Glomerular endothelial cell (primary cell): ENCODE data around the gene SLC24A1. TPM values are rescaled to one million over a fixed set of nuclear protein-coding genes. Genes with fewer than 3 reads are reported as not detected.

Experiments used
- DNase-seq: peaks from one replicate; pipeline ENCODE4 v3.0.0-alpha.2; 2011; ENCODE audit warnings: low read depth, low spot score; ENCODE audit errors: extremely low read depth
- total RNA-seq: library from RNA; depleted of rRNA; stranded (reverse); fragments of >200 nt; gene quantifications from 2 replicates; pipeline ENCODE4 v1.2.3, GENCODE V29; 2015

Gene SLC24A1
- total RNA-seq, 1 donor from 2014 or later, result 7.6 TPM

DNA sequence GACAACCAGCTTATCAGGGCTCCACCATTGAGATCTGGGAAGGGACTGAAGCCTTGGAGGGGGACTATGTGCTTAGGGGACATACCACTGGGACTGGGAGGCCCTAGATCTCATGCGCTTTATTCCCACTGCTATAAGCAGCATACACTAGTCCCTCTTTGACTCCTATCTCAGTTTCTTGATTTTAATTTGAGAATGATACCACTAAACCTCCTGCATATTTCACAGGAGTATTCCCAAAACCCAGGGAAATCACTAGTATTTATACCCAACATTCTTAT, 29.2 kb downstream of the SLC24A1 start:
- no peak for DNase-seq

DNA sequence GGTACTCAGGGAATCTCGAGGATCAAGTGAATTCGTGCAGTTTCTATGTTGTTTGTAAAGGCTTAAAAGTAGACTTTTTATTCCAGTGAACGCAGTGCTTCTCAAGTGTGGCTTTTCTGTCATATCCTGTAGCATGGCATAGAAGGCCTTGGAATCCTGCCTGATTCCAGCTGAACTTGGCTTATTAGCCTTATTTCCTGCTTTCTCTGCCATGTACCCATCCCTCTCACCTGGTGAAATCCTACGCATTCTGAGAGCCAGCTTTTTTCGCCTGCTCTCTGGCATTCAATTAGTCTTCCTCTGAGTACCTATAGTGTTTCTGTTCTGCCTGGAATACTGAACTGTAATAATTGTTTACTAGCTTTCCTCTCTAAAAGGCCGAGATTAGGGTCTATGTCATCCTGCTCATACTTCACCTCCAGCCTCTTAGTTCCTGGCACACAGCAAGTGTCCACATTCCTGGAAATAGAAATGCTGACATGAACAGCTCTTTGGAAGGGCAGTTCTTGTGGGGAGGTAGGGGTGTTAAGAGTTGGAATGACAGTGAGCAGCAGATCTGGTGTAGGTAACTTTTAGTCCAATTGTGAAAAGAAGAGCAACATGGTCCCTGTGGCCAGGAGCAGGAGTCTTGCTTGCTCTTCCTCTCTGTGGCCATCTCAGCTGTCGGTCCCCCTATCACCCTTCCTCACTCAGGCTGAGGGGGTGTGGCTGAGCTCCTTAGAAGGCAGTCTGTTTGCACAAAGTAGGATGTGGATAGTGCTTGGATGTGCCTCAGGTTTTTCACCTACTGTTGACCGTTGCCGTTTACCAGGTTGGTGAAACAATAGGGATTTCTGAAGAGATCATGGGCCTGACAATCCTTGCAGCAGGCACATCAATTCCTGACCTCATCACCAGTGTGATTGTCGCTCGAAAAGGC, 30.4 kb downstream of the SLC24A1 start:
- DNase-seq, result no peak

DNA sequence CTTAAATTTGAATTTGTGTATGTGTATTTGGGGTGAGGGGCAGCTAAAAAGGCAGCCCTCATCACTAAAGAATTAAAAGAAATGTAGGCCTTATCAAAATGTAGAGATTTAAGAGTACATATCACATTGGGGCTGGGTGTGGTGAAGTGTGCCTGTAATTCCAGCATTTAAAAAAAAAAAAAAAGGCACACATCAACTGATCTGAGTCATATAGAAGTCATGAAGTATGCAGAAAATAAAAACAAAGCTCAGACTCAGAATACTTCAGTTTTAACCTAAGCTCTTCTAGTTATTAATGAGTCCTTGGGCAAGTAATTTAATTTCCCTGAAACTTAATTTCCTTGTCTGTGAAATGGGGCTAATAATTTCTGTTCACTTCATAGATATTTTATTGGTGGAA, 31.6 kb downstream of the SLC24A1 start:
- no peak for DNase-seq

DNA sequence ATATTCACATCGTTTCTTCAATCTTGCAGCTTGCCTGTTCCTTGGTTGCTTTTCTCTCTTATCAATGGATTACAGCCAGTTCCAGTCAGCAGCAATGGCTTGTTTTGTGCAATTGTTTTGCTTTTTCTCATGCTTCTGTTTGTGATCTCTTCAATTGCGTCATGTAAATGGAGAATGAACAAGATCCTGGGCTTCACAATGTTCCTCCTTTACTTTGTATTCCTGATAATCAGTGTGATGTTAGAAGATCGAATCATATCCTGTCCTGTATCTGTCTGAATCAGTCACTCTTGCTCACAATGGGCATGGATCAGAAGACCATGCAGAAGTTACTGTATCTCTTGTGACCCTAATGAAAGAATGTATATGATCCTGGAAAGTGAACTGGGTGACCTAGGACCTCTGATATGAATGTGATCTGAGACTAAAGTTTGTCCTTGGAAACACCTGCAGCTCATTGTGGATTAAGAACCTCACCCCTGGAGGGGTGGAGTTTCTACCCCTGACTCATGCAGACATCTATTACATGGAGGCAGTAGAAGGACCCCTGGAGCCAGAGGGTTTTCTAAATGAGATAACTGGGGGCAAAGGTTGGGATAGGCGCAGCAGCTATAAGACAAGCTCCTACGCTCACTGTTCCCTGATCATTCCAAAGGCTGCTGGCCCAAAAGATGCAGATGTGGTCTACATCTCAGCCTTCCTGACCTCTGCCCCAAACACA, 32.2 kb downstream of the SLC24A1 start:
- DNase-seq, result no peak

DNA sequence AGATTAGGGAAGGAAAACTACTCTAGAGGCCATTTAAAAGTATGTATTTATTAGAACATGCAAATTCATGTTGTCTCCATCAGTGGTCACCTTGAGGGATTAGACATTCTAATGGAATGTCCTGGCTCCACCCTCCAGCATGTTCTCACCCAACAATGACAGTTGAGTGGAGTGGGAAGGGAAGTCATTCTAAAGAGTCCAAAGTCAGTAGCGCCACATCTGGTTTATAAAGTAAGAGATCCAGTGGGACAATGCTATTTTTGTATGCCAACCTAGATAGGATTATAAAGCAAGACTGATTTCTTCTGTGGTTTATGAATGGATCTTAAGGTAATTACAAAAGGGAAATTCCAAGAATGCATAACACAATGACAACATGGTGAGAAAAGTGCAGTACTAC, 33.3 kb downstream of the SLC24A1 start:
- DNase-seq, result no peak

DNA sequence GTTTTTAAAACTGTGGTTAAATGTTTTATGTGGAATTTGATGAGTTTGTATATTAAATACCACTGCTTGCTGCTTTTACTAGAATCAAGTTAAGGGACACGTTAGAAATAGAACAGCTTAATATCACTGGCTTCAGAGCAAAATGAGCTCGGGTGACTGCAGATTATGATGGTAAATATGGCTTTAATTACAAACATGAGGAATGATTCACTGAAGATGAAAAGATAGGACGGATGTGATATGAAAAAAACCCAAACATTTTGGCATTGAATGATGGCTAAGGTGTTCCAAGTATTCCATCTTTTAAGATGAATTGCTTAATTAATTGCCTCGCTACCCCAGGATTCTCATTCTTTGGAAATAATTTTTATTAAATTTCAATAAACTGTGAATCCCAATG, 33.7 kb downstream of the SLC24A1 start:
- no peak for DNase-seq

DNA sequence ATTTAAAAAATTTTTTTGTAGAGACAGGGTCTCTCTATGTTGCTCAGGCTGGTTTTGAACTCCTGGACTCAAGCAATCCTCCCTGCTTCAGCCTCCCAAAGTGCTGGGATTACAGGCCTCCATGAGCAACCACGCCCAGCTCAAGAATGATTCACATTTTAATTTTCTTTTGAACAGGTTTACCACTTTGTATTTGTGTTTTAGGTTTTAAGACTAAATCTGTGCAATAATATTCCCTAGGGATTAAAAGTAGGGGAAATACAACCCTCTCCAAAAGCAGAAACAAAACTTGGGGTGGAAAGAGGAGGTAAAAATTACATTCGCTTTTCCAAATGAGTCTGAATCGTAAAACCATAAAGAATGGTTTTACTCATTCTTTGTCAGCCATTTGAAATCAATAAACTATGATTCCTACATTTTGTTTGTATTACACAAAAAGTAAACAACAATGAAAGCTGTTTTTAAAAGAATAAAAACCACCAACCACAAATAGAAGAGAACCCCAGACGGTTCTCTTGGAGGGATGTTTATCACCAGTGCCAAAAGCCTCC, 37.8 kb downstream of the SLC24A1 start:
- DNase-seq, result no peak

DNA sequence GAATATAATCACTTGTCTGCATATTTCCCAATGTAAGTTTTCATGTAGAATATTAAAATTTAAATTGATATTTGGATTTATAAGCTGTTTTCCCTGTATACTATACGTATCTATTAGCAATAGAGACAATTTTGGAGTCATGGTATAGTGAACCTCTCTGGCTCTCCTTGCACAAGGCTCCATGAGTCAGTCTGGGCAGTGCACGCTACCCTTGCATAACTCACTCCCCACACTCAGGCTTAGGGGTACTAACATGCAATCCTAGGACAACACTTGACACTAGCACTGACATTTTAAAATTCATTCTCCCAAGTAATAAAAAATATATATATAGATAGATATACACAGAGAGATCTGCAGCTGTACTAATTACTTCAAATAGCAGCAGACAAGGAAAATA, 39.2 kb downstream of the SLC24A1 start:
- no peak for DNase-seq

DNA sequence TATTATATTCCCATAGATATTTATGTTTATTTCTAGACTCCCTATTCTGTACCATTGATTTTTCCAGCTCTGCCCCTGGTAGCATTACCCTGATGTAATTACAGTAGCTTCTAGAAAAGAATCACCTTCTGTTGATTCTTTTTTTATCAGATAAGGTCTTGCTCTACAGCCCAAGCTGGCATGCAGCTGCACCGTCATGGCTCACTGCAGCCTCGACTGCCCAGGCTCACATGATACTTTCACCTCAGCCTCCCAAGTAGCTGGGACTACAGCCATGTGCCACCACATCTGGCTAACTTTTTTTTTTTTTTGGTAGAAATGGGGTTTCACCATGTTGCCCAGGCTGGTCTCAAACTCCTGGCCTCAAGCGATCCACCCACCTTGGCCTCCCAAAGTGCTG, 41.8 kb downstream of the SLC24A1 start:
- no peak for DNase-seq

DNA sequence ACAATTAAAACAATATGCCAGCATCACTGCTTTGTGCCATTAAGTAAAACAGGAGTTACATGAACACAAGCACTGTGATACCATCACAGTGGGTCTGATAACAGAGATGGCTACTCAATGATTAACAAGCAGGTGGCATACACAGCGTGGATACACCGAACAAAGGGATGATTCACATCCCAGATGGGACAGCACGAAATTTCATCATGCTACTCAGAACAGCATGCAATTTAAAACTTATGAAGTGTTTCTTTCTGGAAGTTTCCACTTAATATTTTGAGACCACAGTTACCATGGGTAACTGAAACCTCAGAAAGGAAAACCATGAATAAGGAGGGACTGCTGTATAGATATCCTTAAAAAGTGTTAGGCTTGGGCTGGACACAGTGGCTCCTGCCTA, 44.5 kb downstream of the SLC24A1 start:
- DNase-seq, result no peak

DNA sequence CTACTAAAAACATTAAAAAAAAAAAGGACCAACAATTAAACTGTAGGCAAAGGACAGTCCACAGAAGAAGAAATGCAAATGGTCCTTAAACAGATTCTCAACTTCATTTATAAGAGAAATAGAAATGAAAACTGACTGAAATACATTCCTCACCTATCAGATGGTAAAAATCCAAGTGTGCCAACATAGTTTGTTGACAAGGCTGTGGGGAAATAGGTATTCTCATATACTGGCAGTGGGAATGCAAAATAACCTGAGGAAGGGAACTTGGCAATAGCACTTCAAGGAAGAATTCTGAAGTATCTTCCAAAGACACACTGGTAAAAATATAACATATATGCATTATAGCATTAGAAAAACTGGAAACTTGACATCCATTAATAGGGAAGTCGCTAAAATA, 53.8 kb downstream of the SLC24A1 start:
- no peak for DNase-seq

DNA sequence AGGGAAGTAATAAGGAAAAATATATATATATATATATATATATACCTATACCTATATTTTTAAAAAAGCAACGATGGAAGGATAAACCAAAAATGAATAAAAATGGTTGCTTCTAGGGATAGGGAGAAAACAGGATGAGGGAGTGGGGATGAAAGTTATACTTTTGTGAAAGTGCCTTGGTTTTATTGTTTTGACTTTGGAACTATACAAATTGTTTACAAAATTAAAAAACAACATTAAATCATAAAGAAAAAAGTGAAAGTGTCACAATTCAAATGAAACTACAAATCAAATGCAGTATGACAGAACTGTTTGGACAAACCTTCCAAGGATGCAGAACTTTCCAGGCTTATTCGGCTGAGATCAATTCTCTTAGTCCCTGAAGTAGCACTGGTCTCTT, 54.4 kb downstream of the SLC24A1 start:
- DNase-seq, result no peak

DNA sequence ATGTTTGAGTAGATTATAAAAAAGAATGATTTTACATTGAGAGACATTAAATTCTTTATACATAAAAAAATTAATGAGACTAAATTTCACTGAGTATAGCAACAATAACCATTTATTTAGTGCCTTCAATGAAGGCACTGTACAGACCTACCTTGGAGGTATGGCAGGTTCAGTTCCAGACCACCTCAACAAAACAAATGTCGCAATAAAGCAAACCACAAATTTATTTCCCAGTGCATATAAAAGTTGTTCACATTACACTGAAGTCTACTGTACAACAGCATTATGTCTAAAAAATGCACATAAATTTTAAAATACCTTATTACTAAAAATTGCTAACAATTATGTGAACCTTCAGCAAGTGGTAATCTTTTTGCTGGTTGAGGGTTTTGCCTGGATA, 58.8 kb downstream of the SLC24A1 start:
- DNase-seq, result no peak

DNA sequence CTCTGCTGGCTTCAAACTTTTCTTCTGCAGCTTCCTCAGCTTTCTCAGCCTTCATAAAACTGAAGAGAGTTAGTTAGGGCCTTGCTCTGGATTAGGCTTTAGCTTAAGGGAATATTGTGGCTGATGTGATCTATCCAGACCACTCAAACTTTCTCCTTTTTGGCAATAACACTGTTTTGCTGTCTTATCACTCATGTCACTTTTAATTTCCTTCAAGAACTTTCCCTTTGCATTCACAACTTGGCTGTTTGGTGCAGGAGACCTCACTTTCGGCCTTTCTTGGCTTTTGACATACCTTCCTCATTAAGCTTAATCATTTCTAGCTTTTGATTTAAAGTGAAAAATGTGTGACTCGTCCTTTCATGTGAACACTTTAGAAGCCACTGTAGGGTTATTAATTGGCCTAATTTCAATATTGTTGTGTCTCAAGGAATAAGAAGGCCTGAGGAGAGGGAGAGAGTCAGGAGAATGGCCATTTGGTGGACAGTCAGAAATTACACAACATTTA, 60.7 kb downstream of the SLC24A1 start:
- no peak for DNase-seq

DNA sequence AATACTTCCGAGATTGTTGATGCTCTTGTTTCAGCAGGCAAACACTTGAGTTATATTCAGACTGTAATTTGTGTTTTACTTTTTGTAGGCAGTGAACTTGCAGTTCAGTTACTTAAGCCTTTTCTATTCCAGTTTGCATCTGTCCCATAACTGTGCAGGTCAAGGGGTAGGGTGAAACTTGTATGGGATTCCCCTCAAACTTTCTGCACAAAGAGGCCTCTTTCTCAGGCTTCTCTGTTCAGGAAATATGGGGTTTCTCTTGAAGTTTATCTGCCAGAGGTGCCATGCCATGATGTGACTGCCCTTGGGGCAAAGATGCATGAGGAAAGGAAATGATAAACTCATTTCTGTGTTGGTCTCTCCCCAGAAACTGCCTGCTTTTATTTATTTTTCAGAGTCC, 66.7 kb downstream of the SLC24A1 start:
- DNase-seq, result no peak

DNA sequence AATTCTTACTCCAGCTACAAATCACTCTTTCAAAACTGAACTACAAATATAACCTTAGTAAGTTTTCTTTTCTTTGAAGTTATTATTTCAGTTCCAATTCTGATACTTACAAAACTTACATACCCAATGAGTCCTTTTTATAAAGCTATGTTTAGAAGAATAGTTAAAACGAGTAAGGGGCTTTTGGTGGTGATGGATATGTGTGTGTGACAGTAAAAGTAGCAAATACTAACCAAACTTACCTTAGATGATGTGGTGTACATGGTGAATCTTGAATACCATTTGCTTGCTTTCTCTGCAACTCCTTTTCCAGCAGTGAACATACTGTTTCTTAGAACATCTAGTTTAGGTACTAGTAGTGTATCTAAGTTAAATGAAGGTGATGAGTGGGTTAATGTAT, 68.4 kb downstream of the SLC24A1 start:
- no peak for DNase-seq

DNA sequence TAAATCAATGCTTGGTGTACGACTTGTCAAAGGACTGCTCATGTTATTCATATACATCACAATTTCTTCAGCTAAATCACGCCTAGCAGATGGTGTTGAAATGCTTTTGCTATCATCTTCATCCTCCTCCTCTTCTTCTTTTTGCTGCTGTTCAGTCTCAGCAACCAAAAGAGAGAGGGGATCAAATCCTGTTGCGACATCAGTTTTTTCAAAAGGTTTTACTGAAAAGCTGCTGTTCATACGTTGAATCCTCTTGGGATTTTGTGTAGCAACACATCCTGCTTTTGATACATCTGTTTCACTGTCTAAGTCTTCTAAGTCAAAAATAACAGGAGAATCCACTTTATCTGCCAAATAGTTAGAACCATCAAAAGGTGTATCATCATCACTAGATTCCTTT, 69.0 kb downstream of the SLC24A1 start:
- no peak for DNase-seq

DNA sequence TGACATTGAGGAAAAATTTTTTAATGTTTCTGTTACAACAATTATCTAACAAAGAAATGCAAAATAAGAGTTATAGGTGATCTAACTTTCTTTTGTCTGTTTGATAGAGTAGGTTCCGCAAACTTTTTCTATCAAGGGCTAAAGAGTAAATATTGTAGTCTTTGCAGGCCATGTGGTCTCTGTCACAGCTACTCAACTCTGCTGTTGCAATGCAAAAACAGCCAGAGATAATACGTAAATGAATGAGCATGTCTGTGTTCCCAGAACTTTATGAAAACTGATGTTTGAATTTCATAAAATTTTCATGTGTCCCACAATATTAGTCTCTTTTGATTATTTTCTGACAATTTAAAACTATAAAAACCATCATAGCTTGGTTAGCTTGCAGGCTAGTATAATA, 73.3 kb downstream of the SLC24A1 start:
- DNase-seq, result no peak
